ENCODE results near the gene ZC2HC1B.

GRCh38 chr6:143823548-143823947 is 40.7 kb upstream of the ZC2HC1B start:
- TF ChIP-seq CTCF (IDR thresholded peaks at IDR 0.05 in 8 of 11, conservative IDR thresholded peaks at IDR 0.05 in 3 of 11) (no peak), POLR2AphosphoS5 (IDR thresholded peaks at IDR 0.05) (no peak)

Measured in spleen (tissue), 7 donors.